AG09319 (cell line): ENCODE data around the gene KCNJ15.

Experiments
- DNase-seq: peaks from one replicate; pipeline ENCODE4 v3.0.0-alpha.2; 2010; ENCODE audit warnings: low read depth; ENCODE audit errors: extremely low read depth
- TF ChIP-seq, protein P1 (sequence below): IDR thresholded peaks from 2 replicates; pipeline ENCODE4 v1.5.1; 2011; ENCODE audit warnings: low read depth, mild to moderate bottlenecking, inconsistent platforms, low read length, moderate library complexity

KCNJ15 gene

DNA sequence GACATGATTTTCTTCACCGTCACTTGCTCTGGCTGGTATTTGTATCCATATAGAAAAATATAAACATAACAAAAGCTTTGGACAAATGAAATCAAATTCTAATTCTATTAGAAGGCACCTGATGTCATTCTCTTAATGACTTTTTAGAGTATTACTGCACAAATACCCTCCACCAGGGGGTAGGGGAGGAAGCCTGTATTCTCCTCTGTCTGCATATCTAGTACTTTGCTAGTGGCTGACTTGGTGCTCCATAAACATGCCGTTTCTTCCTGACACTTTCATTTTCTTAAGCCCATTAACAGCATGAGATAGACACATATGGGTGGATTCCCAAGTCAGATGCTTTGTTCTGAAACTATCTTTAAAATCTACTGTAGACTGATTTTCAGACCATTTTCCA is 20.6 kb upstream of the KCNJ15 start:
- no peak for DNase-seq
- TF ChIP-seq, protein P1, sequence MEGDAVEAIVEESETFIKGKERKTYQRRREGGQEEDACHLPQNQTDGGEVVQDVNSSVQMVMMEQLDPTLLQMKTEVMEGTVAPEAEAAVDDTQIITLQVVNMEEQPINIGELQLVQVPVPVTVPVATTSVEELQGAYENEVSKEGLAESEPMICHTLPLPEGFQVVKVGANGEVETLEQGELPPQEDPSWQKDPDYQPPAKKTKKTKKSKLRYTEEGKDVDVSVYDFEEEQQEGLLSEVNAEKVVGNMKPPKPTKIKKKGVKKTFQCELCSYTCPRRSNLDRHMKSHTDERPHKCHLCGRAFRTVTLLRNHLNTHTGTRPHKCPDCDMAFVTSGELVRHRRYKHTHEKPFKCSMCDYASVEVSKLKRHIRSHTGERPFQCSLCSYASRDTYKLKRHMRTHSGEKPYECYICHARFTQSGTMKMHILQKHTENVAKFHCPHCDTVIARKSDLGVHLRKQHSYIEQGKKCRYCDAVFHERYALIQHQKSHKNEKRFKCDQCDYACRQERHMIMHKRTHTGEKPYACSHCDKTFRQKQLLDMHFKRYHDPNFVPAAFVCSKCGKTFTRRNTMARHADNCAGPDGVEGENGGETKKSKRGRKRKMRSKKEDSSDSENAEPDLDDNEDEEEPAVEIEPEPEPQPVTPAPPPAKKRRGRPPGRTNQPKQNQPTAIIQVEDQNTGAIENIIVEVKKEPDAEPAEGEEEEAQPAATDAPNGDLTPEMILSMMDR = no peak

DNA sequence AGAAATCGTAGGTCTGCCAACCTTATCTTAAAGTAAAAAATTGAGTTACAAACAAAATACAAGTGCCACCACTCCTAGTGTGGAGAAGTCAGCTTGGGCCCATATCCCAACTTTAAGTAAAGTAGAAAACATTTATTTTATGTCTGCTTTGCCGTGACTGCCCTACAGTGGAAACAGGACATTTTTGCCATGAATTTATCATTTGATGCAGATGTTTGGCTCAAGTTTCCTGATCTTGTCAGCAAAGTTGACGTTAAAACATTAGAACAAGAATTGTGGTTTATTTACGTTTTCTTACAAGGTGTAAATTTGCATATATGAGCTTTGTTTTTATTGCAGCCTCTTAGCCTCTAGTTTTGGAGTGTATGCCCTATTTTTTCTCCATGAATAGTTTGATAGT is 17.1 kb upstream of the KCNJ15 start:
- DNase-seq = no peak
- TF ChIP-seq, protein P1 = no peak

DNA sequence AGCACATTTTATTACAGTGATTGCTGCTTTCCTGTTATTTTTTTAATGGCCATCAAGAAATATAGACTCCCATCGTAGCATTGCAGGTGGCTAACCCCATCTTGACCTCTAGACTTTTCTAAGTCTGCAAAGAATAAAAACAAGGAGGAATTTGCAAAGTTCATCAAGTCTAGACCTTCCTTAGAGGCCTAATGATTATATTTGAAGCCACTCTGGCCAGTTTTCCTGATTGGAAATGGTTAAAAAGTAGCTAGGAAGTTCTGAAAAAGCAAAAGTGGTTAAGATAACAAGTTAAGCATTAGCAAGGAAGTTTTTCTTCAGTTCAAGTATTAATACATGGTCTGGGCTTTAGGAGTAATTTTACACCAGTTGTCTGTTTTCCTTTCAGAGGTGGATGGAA is 16.7 kb upstream of the KCNJ15 start:
- no peak for DNase-seq
- TF ChIP-seq, protein P1 = no peak

DNA sequence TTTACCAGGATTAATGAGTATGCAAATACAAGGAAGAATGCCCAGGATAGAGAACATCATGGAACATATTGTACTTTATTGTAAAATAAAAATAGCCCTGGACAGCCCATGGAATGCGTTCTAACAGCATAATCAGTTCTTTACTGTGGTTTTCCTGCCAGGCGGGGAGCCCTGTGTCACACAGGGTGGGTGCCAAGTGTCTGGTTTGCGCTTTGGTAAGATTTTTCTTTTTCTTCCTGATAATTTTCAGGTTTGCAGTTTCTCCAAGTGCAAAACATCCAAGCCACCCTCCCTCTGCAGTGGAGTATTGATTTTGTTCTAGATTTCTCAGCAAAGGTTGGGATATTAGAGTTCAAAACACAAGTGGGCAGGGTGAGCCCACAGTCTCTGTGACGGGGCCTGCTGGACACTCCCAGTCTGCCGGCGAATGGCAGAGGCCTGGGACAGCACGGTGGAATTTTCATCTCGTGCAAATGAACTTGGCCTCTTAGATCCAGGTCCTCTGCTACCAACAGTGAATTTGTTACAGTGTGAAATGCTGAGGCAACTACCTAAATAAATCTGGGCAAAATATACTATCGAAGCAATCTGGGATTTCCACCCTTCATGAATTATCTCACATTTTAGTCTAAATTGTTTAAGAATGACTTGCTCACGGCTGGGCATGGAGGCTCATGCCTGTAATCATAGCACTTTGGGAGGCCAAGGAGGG is 15.6 kb upstream of the KCNJ15 start:
- TF ChIP-seq, protein P1 = no peak
- no peak for DNase-seq

DNA sequence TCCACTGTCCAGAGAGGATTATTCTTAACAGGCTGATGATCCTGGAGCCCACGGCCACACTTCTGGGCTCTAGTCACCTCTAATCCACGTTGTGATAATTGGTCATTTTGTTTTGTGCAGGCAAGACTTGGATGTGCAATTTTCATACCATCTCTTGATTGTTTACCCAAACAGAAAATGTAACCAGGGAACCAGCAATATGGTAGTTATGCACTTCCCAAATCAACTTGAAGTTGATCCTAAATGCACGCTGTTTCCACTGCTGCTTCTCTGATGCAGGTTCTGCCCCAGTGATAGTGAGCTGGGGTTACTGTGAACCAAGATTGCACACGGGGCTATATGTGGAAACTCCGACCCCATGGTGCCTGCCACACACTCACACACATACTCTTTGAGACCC is 14.7 kb upstream of the KCNJ15 start:
- TF ChIP-seq, protein P1 = no peak

DNA sequence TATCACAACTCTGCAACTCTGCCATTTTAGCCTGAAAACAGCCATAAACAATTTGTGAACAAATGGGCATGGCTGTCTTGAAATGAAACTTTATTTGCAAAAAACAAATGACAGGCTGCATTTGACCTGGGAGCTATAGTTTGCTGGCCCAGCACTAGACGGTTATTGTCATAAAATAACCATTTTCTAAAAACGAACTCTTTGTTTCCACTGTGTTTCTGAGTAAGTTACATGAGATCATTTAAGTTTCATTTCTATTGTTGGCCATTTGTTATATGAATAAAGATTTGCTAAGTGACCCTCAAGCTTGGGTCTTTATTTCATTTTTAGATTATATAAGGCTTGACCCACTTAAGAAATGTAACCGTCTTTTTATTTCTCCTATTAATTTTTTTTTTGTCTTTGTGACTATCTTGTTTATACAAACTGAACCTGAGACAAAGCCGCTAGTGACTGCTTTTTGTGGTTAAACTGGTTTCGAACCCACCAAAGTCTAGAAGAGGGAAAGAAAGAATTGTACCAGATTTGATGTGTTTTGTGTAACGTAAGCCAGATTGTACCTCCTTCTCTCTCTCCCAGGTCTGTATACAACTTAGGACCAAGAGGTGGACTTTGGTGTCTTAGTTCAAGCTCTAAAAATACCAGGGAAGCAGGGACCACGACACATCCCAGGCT is 12.9 kb upstream of the KCNJ15 start:
- DNase-seq = no peak
- TF ChIP-seq, protein P1 = no peak

More for the DNA sequence above, 14.7 kb upstream of the KCNJ15 start:
- DNase-seq = no peak

DNA sequence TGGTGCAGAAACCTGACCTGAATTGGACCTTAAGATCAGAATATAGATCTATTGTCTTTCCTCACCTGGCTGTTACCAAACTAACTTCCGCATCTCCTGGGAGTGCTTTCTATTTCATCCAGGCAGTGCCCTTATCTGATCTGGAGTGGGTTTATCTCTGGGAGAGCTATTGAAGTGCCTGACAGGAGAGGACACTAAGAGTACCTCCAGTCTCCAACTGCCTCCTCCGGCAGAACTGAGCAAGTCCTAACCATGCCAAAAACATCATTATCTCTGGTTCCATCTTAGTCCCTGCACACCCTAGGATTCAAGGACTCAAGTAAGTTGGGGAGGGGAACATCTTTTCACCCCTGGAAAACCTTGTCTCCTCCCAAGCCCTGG is 12.4 kb upstream of the KCNJ15 start:
- TF ChIP-seq, protein P1 = no peak
- DNase-seq = no peak
